Psoas muscle (tissue), 8 donors: ENCODE measurements around the gene COX14. TPM values are rescaled to one million over a fixed set of nuclear protein-coding genes. Genes with fewer than 3 reads are reported as not detected.

Source experiments
- ATAC-seq, 4 donors: fragments of 200-7000 bp; cut with Tn5 transposase; one replicate each; pipeline ENCODE4 v1.9.1; 2020; ENCODE audit warnings: moderate library complexity in 3 of 4, mild to moderate bottlenecking in 2 of 4
- DNase-seq, 2 donors: peaks; one replicate each; pipeline ENCODE4 v3.0.0-alpha.2; 2020
- H3K27ac ChIP-seq: fragments of 200-600 bp; one replicate; pipeline ENCODE4 v1.8.0; 2022
- H3K27me3 ChIP-seq, 3 donors: fragments of 200-600 bp in 1 of 3; one replicate each; pipeline versions ENCODE4 v1.6.1 to v1.8.0; 2013 to 2022; ENCODE audit warnings: low read length in 2 of 3, mild to moderate bottlenecking in 2 of 3, moderate library complexity in 1 of 3; ENCODE audit not compliant: insufficient read depth in 3 of 3
- H3K36me3 ChIP-seq, 2 donors: fragments of 200-600 bp in 1 of 2; one replicate each; pipeline versions ENCODE4 v1.6.1 to v1.8.0; 2013 to 2022; ENCODE audit warnings: low read depth in 1 of 2, mild to moderate bottlenecking in 1 of 2, moderate library complexity in 1 of 2; ENCODE audit not compliant: insufficient read depth in 1 of 2
- H3K4me1 ChIP-seq: fragments of 200-600 bp; one replicate; pipeline ENCODE4 v1.8.0; 2022
- H3K4me3 ChIP-seq: fragments of 200-600 bp; one replicate; pipeline ENCODE4 v1.8.0; 2022; ENCODE audit warnings: mild to moderate bottlenecking
- H3K9me3 ChIP-seq: fragments of 200-600 bp; one replicate; pipeline ENCODE4 v1.8.0; 2022
- CTCF ChIP-seq: fragments of 200-600 bp; IDR thresholded peaks from one replicate; pipeline ENCODE4 v1.8.0; 2022; ENCODE audit warnings: antibody characterized with exemption
- WGBS, 3 donors: extraction: QIAGEN DNeasy Blood & Tissue Kit; methylation state at CpG; one replicate each; pipeline versions ENCODE4 v1.1.6 to v1.1.7; 2013; 5-methylcytosine and 5-hydroxymethylcytosine counted together
- intact Hi-C, 2 donors: fragments of 100-400 bp; cut with DNase I; formaldehyde crosslinking; loops; one replicate each; pipeline versions ENCODE4 v1.11.0 to v1.14.2; 2022
- polyA plus RNA-seq, 3 donors: library from polyadenylated mRNA; stranded (reverse); fragments of 200-250 nt; gene quantifications; one replicate each; pipeline ENCODE4 v1.2.3, GENCODE V29; 2013
- total RNA-seq, 4 donors: library from RNA; stranded (reverse); fragmentation: NEBNext Ultra II Directional in 2 of 4; extraction: Animal tissue kit (Norgen Biotek cat#: 25700) in 2 of 4; gene quantifications; one replicate each; pipeline versions ENCODE4 v1.2.1 to v1.2.4, GENCODE V29; 2021 to 2023
- donor health status: healthy with polysubstance abuse.
- donor health status: DM: no; HTN: no; CAD: no; lungs with moderate emphysema.
- donor health status: Bipolar disorder and iron deficiency.
- donor health status: healthy.
- donor health status: DM: yes; HTN: yes; CAD: no.
- donor health status: DM: no; HTN: no; CAD: no.
- donor health status: DM: no; HTN: no; CAD: no.
- donor health status: DM: yes; HTN: yes; CAD: no.

Gene COX14
- total and polyA plus RNA-seq, 7 donors, result 101 to 173 (median 132) TPM

- intact Hi-C loops, result loop anchor here in 1 of 2 donors (10.0 kb wide), 1 partner anchor 196 kb away; the partner anchor contains the start of gene AQP5
- no peak for TF ChIP-seq CTCF
- Histone ChIP-seq H3K4me3 (no peak overlapping the region), H3K27me3 (no peaks in the 10 kb centered on the region), H3K9me3 (no peaks in the 10 kb centered on the region), H3K4me1 (no peaks in the 10 kb centered on the region), H3K27ac (no peak overlapping the region), H3K36me3 (no peaks in the 10 kb centered on the region)
- DNase-seq (no peak), ATAC-seq (no peak)
These were observed 48.6 kb downstream of the COX14 start for GRCh38 chr12:50160643-50161042.

- no peaks in the 10 kb centered on the region for H3K27me3 ChIP-seq
- DNase-seq, result no peak
- H3K36me3 ChIP-seq, result no peaks in the 10 kb centered on the region
- TF ChIP-seq CTCF, result no peak
- no peaks in the 10 kb centered on the region for H3K4me1 ChIP-seq
- intact Hi-C loops, result loop anchor here in 1 of 2 donors (10.0 kb wide), 1 partner anchor 197 kb away; the partner anchor contains the start of gene AQP5
- no peak overlapping the region for H3K27ac ChIP-seq
- WGBS, 3 donors, result 82 to 88% (median 86%) methylated on average over 2 of the region's 2 CpGs
- H3K9me3 ChIP-seq, result no peaks in the 10 kb centered on the region
- H3K4me3 ChIP-seq, result no peak overlapping the region
- no peak for ATAC-seq
These were observed 50.2 kb downstream of the COX14 start for GRCh38 chr12:50162230-50162629.

- DNase-seq, result no peak
- no peak overlapping the region for H3K27ac ChIP-seq
- 95 to 96% (median 95%) methylated on average over 17 to 20 of the region's 20 CpGs for WGBS, 3 donors
- H3K36me3 ChIP-seq, result no peaks in the 10 kb centered on the region
- no peak for ATAC-seq
- no peak for TF ChIP-seq CTCF
- no peak overlapping the region for H3K4me3 ChIP-seq
- H3K4me1 ChIP-seq, result no peaks in the 10 kb centered on the region
- intact Hi-C loops, result loop anchor here in 1 of 2 donors (5.0 to 10.0 kb wide), 2 partner anchors 78 to 200 kb away; partner anchors contain the start of genes AQP5 and SMARCD1
- no peaks in the 10 kb centered on the region for H3K27me3 ChIP-seq
- H3K9me3 ChIP-seq, result no peaks in the 10 kb centered on the region
These were observed 52.9 kb downstream of the COX14 start for GRCh38 chr12:50164963-50165362.

GRCh38 chr12:50166799-50167048 lies 54.7 kb downstream of the COX14 start:
- no peak for TF ChIP-seq CTCF
- peak overlapping the region; percentile 89 for H3K4me3 ChIP-seq
- ATAC-seq (peak in 1 of 4 donors; percentile 11), DNase-seq (peak in 1 of 2 donors; percentile 49)
- 0% methylated on average over 12 of the region's 12 CpGs for WGBS, 3 donors
- H3K27me3 ChIP-seq, result no peaks in the 10 kb centered on the region
- H3K4me1 ChIP-seq, result no peaks in the 10 kb centered on the region
- H3K27ac ChIP-seq, result peak overlapping the region; percentile 81
- H3K36me3 ChIP-seq, result no peaks in the 10 kb centered on the region
- no peaks in the 10 kb centered on the region for H3K9me3 ChIP-seq
- intact Hi-C loops, result loop anchor here (1.0 to 10.0 kb wide), 4 partner anchors 54 to 202 kb away; partner anchors contain the start of genes COX14 (in 2 of the 2), AQP5 (in 1 of the 2) and SMARCD1 (in 1 of the 2)
